Left lung (tissue), 10 donors: ENCODE measurements around the gene GRIK1. TPM values are rescaled to one million over a fixed set of nuclear protein-coding genes. Genes with fewer than 3 reads are reported as not detected.
A peak's percentile ranks its signal among the peaks of the same experiment; 100 is the strongest.

Source experiments
- ATAC-seq: fragments of 200-7000 bp; cut with Tn5 transposase; one replicate; pipeline ENCODE4 v1.9.1; 2020; ENCODE audit warnings: moderate library complexity
- DNase-seq, 4 donors: peaks; one replicate each; pipeline ENCODE4 v3.0.0-alpha.2; 2013 to 2020
- H3K27ac ChIP-seq, 2 donors: fragments of 200-600 bp; sonication (generic) in 1 of 2; one replicate each; pipeline versions ENCODE4 v1.5.0 to v1.8.0; 2020 to 2021
- H3K27me3 ChIP-seq, 2 donors: fragments of 200-600 bp; sonication (generic) in 1 of 2; one replicate each; pipeline versions ENCODE4 v1.5.0 to v1.8.0; 2020 to 2021
- H3K36me3 ChIP-seq, 2 donors: fragments of 200-600 bp; sonication (generic) in 1 of 2; one replicate each; pipeline versions ENCODE4 v1.5.0 to v1.8.0; 2020 to 2021
- H3K4me1 ChIP-seq, 2 donors: fragments of 200-600 bp; one replicate each; pipeline ENCODE4 v1.8.0; 2021
- H3K4me3 ChIP-seq, 2 donors: fragments of 200-600 bp; sonication (generic) in 1 of 2; one replicate each; pipeline versions ENCODE4 v1.5.0 to v1.8.0; 2020 to 2021; ENCODE audit warnings: mild to moderate bottlenecking in 1 of 2
- H3K9me3 ChIP-seq, 2 donors: fragments of 200-600 bp; sonication (generic) in 1 of 2; one replicate each; pipeline versions ENCODE4 v1.5.0 to v1.8.0; 2020 to 2021
- CTCF ChIP-seq, 2 donors: fragments of 200-600 bp; sonication (generic) in 1 of 2; IDR thresholded peaks; one replicate each; pipeline versions ENCODE4 v1.5.0 to v1.8.0; 2021; ENCODE audit warnings: antibody characterized with exemption in 2 of 2
- intact Hi-C, 2 donors: fragments of 100-400 bp; cut with DNase I; formaldehyde crosslinking; loops; one replicate each; pipeline versions ENCODE4 v1.11.2 to v1.14.2; 2022
- polyA plus RNA-seq, 6 donors: library from polyadenylated mRNA; unstranded; fragments of 120-200 nt; gene quantifications; one replicate each; pipeline ENCODE4 v1.2.1, GENCODE V29; 2013; ENCODE audit not compliant: insufficient read length in 6 of 6
- total RNA-seq, 2 donors: library from RNA; stranded (reverse); fragmentation: NEBNext Ultra II Directional; extraction: Animal tissue kit (Norgen Biotek cat#: 25700); gene quantifications; one replicate each; pipeline ENCODE4 v1.2.1, GENCODE V29; 2021
- donor health status: DM: no; HTN: yes; CAD: no.
- donor health status: DM: no; HTN: no; CAD: no.

Gene GRIK1
- total and polyA plus RNA-seq, 8 donors: 0.38 to 1.5 (median 0.62) TPM; not detected in 2

GRCh38 chr21:29896884-29897283 lies 42.9 kb downstream of the GRIK1 start:
- Histone ChIP-seq H3K27ac (no peak overlapping the region), H3K9me3 (no peaks in the 10 kb centered on the region), H3K4me1 (no peaks in the 10 kb centered on the region), H3K27me3 (no peaks in the 10 kb centered on the region), H3K4me3 (no peak overlapping the region), H3K36me3 (no peaks in the 10 kb centered on the region)
- DNase-seq: no peak
- no peak for ATAC-seq
- TF ChIP-seq CTCF (IDR thresholded peaks at IDR 0.05): no peak
- intact Hi-C loops: no loop called here

- H3K4me3 ChIP-seq: no peak overlapping the region
- intact Hi-C loops: no loop called here
- ATAC-seq (peak; percentile 100), DNase-seq (peak in 1 of 4 donors; percentile 34)
- TF ChIP-seq CTCF (IDR thresholded peaks at IDR 0.05): no peak
- no peaks in the 10 kb centered on the region for H3K27me3 ChIP-seq
- no peaks in the 10 kb centered on the region for H3K4me1 ChIP-seq
- H3K36me3 ChIP-seq: no peaks in the 10 kb centered on the region
- no peak overlapping the region for H3K27ac ChIP-seq
- H3K9me3 ChIP-seq: no peaks in the 10 kb centered on the region
Observed at GRCh38 chr21:29893687-29894086, 46.1 kb downstream of the GRIK1 start.

- Histone ChIP-seq H3K4me1 (no peaks in the 10 kb centered on the region), H3K36me3 (no peaks in the 10 kb centered on the region), H3K9me3 (no peaks in the 10 kb centered on the region), H3K4me3 (no peak overlapping the region), H3K27me3 (no peaks in the 10 kb centered on the region), H3K27ac (no peak overlapping the region)
- TF ChIP-seq CTCF (IDR thresholded peaks at IDR 0.05): no peak
- ATAC-seq (no peak), DNase-seq (no peak)
- intact Hi-C loops: no loop called here
Observed at GRCh38 chr21:29892379-29892778, 47.4 kb downstream of the GRIK1 start.

- Histone ChIP-seq H3K27ac (no peak overlapping the region), H3K27me3 (no peaks in the 10 kb centered on the region), H3K9me3 (no peaks in the 10 kb centered on the region), H3K36me3 (no peaks in the 10 kb centered on the region), H3K4me3 (no peak overlapping the region), H3K4me1 (no peaks in the 10 kb centered on the region)
- DNase-seq (no peak), ATAC-seq (no peak)
- intact Hi-C loops: no loop called here
- no peak for TF ChIP-seq CTCF (IDR thresholded peaks at IDR 0.05)
Observed at GRCh38 chr21:29888437-29888836, 51.4 kb downstream of the GRIK1 start.

GRCh38 chr21:29887313-29888009 lies 52.3 kb downstream of the GRIK1 start:
- DNase-seq (no peak), ATAC-seq (no peak)
- H3K9me3 ChIP-seq: no peaks in the 10 kb centered on the region
- no peaks in the 10 kb centered on the region for H3K4me1 ChIP-seq
- intact Hi-C loops: no loop called here
- no peak overlapping the region for H3K27ac ChIP-seq
- H3K27me3 ChIP-seq: no peaks in the 10 kb centered on the region
- no peaks in the 10 kb centered on the region for H3K36me3 ChIP-seq
- no peak for TF ChIP-seq CTCF (IDR thresholded peaks at IDR 0.05)
- no peak overlapping the region for H3K4me3 ChIP-seq
